Measurements from ENCODE around the gene LEKR1.

DNA sequence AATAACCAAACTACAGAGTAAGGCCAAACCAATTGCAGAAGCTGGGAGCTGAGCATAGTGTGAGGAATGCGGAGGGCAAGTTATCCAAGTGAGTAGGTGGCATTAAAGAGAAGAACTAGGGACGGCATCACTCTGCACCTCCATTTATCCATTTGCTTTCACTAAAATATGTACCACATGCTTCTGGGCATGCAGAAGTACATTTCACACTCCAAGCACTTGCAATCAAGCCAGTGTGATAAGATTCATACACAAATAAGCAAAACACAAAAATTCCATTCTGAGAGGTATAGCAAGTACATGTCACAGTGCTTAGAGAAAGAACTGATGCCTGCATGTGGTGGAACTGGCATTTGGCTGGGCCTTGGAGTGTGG, 252.6 kb downstream of the LEKR1 start:
- TF ChIP-seq CTCF (IDR thresholded peaks at IDR 0.05; ENCODE audit: low read depth, low read length) (no peak), EZH2phosphoT487 (IDR thresholded peaks at IDR 0.05; ENCODE audit: low read depth) (no peak)

All from OCI-LY3 (cell line).